Activated T-cell treated with anti-CD3 and anti-CD28 coated beads, Interleukin-2, amount 50 U/mL, for 24 hours (primary cell): Measurements from ENCODE around the gene LIMCH1.

Source experiments
- DNase-seq: peaks from one replicate; pipeline ENCODE4 v3.0.0-alpha.2; 2020
- H3K27ac Mint-ChIP-seq: 2 replicates; pipeline ENCODE4 v1.8.0; 2020; ENCODE audit warnings: mild to moderate bottlenecking, mixed read lengths
- H3K27me3 Mint-ChIP-seq: 2 replicates; pipeline ENCODE4 v1.8.0; 2020; ENCODE audit warnings: mixed read lengths
- H3K36me3 Mint-ChIP-seq: 2 replicates; pipeline ENCODE4 v1.8.0; 2020; ENCODE audit warnings: low read depth, mixed read lengths
- H3K4me1 Mint-ChIP-seq: 2 replicates; pipeline ENCODE4 v1.8.0; 2020; ENCODE audit warnings: low read depth, mixed read lengths
- H3K4me3 Mint-ChIP-seq: 2 replicates; pipeline ENCODE4 v1.8.0; 2020; ENCODE audit warnings: mild to moderate bottlenecking, moderate library complexity, mixed read lengths
- H3K9me3 Mint-ChIP-seq: 2 replicates; pipeline ENCODE4 v1.8.0; 2020; ENCODE audit warnings: mixed read lengths

The LIMCH1 gene

DNA sequence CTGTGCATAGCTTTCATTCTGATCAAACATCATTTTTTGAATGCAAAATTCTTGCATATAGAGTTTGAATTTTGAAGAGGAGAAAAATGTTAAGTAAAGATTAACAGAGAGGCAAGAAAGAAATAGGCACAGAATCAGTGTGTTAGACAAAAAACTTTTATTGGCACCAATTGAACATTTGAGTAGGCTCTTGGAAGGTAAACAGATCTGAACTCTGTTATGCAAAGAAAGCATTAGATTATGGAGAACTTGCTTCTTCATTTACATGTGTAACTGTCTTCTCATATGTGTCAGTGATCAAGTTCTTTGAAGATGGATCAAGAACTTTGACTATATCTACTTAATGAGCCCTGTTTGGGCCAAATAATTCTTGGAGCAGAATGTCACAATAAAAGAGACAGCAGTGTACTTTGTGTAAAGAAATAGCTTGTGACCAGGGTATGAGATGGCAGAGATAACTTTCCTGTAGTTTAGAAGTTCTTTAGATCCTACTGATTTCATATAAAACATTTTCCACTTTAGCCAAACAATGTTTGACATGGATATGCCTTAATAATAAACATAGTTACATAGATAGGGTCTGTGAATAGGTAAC, 61.3 kb downstream of the LIMCH1 start:
- no peaks in the 10 kb centered on the region for H3K9me3 Mint-ChIP-seq
- peaks cover 8% of the 10 kb centered on the region for H3K27me3 Mint-ChIP-seq
- H3K36me3 Mint-ChIP-seq: no peaks in the 10 kb centered on the region
- no peak overlapping the region for H3K27ac Mint-ChIP-seq
- no peak for DNase-seq
- H3K4me1 Mint-ChIP-seq: no peaks in the 10 kb centered on the region
- H3K4me3 Mint-ChIP-seq: no peak overlapping the region

DNA sequence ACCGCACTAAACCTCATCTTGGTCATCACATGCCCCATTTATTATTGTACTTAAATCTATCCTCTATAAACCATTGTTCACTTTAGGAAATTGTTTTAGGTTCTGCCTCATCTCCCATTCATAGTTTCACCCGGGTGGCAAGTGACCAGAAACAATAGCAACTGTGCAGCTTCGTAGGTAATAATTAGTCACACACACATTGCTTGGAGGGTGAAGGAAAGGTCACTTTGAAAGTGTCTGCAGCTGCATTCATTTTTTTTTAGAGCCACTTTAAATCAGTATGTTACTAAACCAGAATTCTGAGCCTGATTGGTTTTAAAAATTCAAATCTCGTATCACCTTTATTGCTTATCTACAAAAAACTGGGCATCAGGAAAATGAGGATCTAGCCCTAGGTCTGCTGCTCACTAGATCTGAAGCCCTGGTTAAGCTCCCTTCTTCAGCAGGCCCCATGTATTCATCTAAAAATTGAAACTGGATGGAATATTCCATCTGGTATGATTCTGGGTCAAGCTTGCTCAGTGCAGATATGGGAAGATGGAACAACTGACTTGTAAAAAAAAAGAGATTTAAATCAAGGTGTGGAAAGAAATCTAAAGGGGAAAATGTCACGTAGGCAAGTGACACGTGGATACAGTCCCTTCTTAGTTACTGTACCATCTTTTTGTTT, 62.4 kb downstream of the LIMCH1 start:
- Mint-ChIP-seq H3K27me3 (peaks cover 8% of the 10 kb centered on the region), H3K36me3 (no peaks in the 10 kb centered on the region), H3K9me3 (no peaks in the 10 kb centered on the region), H3K27ac (no peak overlapping the region), H3K4me3 (no peak overlapping the region), H3K4me1 (no peaks in the 10 kb centered on the region)
- DNase-seq: no peak

DNA sequence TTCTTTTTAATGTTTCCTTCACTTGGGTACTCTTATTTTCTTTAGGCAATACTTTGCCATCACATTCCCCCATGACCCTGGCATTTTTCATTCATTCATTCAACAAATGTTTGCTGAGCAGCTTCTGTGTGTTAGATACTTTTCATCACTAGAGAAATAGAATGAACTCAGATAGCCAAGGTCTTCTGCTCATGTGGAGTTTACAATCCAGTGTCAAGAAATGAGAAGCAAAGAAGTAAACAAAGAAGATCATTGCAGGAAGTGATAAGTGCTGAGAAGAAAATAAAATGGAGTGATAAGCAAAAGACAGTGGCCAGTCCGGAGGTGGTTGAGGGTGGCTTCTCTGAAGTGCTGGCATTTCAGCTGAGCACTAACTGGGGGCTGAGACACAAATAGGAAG, 63.1 kb downstream of the LIMCH1 start:
- Mint-ChIP-seq H3K9me3 (no peaks in the 10 kb centered on the region), H3K36me3 (no peaks in the 10 kb centered on the region), H3K4me3 (no peak overlapping the region), H3K4me1 (no peaks in the 10 kb centered on the region), H3K27ac (no peak overlapping the region), H3K27me3 (peaks cover 8% of the 10 kb centered on the region)
- DNase-seq: no peak

DNA sequence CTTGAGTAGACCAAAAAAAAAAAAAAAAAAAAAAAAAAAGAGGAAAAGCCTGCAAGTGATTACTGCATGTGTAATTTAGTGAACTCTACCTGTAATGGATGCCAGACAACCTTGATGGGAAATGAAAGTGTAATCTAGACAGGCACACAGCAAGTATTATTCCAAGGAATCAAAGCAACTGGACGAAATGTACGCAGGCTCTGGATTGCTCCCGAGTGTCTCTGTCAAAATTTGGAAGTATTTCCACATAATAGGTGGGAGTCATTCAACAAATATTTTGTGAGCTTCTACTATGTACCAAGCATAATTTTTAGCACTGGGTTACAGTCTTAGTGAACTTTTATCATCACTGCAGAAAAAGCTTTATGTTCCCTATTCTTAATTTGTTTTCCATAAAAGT, 64.2 kb downstream of the LIMCH1 start:
- H3K27ac Mint-ChIP-seq: no peak overlapping the region
- no peaks in the 10 kb centered on the region for H3K4me1 Mint-ChIP-seq
- DNase-seq: no peak
- H3K27me3 Mint-ChIP-seq: peaks cover 3% of the 10 kb centered on the region
- H3K4me3 Mint-ChIP-seq: no peak overlapping the region
- H3K9me3 Mint-ChIP-seq: no peaks in the 10 kb centered on the region
- no peaks in the 10 kb centered on the region for H3K36me3 Mint-ChIP-seq

DNA sequence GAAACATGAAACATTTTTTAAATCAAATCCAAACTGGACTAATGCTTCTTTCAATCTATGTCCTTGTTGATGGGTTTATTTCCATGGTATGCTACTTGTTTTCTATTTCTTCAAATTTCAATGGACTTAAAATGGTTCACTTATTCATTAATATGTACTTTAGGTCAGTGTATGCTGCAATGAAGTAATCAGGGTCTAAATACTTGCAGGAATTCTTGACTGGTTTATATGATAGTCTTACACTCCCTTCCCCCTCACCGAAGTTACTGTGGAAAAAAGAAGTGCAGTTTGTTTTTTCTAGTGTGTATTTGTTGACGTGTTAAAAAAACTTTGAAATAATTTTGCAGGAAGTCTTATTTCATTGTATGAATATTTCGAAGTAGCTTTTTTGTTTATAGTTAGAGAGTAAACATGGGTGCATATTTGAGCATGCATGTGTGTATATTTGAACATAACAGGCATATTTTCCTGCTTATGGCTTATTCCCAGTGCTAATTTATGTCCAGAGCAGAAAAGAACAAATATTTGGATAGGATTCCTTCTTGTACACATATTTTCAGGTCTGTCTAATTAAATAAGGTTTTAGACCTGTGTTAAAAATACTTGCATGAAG, 65.0 kb downstream of the LIMCH1 start:
- Mint-ChIP-seq H3K27me3 (peaks cover 3% of the 10 kb centered on the region), H3K4me1 (no peaks in the 10 kb centered on the region), H3K36me3 (no peaks in the 10 kb centered on the region), H3K9me3 (no peaks in the 10 kb centered on the region), H3K27ac (no peak overlapping the region), H3K4me3 (no peak overlapping the region)
- DNase-seq: no peak

DNA sequence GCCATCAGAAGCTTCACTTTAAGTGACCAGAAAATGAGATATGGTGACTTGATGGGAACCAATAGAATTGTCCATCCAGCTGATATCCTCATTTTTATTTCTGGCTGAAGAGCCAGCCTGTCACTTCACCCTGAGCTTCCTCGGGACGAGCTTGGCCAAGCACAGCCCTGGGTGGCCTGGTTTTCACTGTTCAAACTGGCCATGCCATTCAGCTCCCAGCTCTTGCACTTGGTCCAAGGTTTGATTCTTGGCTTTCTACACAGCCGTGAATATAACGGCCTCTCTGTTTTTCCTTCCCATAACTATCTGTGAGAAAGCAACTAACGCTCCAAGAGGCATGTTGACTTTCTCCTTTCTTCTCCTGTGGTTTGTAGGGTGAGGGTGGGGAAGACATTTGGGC, 71.9 kb downstream of the LIMCH1 start:
- H3K4me3 Mint-ChIP-seq: no peak overlapping the region
- DNase-seq: no peak
- no peaks in the 10 kb centered on the region for H3K36me3 Mint-ChIP-seq
- H3K27me3 Mint-ChIP-seq: no peaks in the 10 kb centered on the region
- H3K27ac Mint-ChIP-seq: no peak overlapping the region
- H3K9me3 Mint-ChIP-seq: no peaks in the 10 kb centered on the region
- H3K4me1 Mint-ChIP-seq: no peaks in the 10 kb centered on the region

DNA sequence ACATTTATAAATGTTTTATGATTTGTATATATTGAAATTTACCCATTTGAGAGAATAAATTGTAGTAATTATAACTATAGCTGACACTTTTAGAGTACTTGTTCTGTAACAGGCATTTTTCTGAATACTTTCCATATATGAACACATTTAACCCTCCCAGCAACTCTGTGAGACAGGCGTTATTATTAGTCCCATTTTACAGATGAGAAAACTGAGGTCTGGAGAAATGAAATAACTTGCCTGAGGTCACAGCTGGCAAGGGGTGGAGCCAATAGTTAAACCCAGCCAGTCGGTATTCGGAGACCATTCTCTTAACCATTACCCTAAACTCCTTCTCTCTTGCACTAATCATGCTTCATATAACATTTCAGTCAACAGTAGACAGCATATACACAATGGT, 72.5 kb downstream of the LIMCH1 start:
- H3K27ac Mint-ChIP-seq: no peak overlapping the region
- DNase-seq: no peak
- H3K9me3 Mint-ChIP-seq: no peaks in the 10 kb centered on the region
- no peak overlapping the region for H3K4me3 Mint-ChIP-seq
- H3K36me3 Mint-ChIP-seq: no peaks in the 10 kb centered on the region
- no peaks in the 10 kb centered on the region for H3K27me3 Mint-ChIP-seq
- no peaks in the 10 kb centered on the region for H3K4me1 Mint-ChIP-seq

DNA sequence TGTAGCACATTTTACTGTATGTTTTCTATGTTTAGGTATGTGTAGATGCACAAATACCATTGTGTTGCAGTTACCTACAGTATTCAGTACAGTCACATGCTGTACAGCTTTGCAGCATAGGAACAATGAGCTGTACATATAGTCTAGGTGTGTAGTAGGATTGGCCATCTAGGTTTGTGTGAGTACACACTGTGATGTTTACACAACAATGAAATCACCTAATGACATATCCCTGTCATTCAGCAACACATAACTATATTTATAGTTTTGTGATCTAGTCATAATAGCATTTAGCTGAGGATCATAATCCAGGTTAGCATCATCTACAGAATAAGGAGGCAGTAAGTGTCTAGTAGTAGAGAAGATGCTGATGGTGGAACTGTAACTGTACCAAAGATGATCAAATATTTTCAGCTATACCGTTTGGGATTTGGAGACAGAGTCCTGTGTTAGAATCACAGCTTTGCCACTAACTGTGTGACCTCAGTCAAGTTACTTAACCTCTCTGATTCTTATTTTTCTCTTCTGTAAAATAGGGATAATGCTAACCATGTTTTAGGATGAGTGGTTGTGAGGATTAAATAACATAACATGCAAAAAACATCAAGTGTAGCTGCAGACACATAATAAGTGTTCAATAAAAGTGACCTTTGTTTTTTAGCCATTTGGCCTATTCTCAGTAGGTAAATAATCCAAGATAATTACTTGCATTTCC, 73.3 kb downstream of the LIMCH1 start:
- Mint-ChIP-seq H3K9me3 (no peaks in the 10 kb centered on the region), H3K36me3 (no peaks in the 10 kb centered on the region), H3K4me1 (no peaks in the 10 kb centered on the region), H3K27ac (no peak overlapping the region), H3K4me3 (no peak overlapping the region), H3K27me3 (peaks cover 4% of the 10 kb centered on the region)
- DNase-seq: no peak

DNA sequence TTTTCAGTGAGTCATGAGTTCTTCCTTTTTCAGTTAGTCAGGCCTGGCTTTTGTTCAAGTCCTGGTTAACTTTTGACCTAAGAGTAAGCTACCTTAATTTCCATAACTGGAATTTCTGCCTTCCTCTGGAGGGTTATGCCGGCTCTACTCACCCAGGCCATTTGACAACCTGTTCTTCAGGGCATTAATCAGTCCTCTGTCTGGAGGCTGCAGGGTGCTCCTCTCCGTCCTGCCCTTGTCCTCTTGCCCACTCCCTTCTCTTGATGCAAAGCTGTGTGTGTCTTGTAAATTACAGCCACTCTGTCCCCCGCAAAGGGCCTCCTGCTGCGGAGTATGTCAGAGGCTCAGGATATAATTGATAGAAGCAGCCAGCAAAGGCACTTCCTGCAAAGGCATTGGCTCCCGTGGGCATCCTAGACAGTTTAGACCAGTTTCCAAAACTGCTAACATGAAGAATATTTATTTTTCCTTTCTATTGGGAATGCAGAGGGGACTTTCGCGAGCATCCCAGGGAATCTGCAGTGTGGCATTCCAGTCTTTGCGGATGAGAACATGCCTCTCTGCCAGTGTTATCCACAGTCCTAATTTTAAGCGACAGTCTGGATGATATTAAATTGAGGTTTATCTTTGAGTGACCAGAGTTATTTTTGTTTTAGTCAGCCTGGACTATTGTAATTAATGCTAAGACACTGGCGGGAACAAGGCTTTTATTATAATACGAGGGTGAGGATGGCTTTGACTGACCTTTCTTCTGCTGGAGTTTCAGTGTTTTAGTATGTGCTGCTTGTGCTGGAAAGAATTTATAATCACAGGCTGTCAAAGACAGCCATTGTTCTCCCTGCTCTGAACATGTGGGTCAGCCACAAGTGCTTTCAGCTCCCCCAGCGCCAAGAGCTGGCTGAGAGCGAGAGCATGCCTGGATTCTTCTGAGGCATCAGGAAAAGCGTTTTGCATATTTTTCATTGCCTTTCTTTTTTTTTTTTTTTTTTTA, 74.2 kb downstream of the LIMCH1 start:
- Mint-ChIP-seq H3K4me3 (no peak overlapping the region), H3K27me3 (peaks cover 4% of the 10 kb centered on the region), H3K36me3 (no peaks in the 10 kb centered on the region), H3K4me1 (no peaks in the 10 kb centered on the region), H3K27ac (no peak overlapping the region), H3K9me3 (no peaks in the 10 kb centered on the region)
- no peak for DNase-seq

DNA sequence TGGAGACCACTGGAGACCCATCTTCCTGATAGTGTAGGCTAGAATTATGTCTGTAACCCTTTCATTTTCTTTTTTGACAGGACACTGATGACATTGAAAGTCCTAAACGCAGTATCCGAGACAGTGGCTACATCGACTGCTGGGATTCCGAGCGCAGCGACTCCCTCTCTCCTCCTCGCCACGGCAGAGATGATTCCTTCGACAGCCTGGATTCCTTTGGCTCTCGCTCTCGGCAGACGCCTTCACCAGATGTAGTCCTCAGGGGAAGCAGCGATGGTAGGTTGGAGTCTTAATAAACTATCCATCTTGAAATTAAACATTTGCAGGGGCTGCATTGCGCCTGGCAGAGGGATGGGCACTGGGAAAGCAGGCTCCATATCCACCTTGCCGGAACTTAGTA, 75.4 kb downstream of the LIMCH1 start:
- no peaks in the 10 kb centered on the region for H3K36me3 Mint-ChIP-seq
- H3K27me3 Mint-ChIP-seq: peaks cover 4% of the 10 kb centered on the region
- no peak overlapping the region for H3K27ac Mint-ChIP-seq
- no peak for DNase-seq
- H3K4me3 Mint-ChIP-seq: no peak overlapping the region
- no peaks in the 10 kb centered on the region for H3K4me1 Mint-ChIP-seq
- no peaks in the 10 kb centered on the region for H3K9me3 Mint-ChIP-seq

DNA sequence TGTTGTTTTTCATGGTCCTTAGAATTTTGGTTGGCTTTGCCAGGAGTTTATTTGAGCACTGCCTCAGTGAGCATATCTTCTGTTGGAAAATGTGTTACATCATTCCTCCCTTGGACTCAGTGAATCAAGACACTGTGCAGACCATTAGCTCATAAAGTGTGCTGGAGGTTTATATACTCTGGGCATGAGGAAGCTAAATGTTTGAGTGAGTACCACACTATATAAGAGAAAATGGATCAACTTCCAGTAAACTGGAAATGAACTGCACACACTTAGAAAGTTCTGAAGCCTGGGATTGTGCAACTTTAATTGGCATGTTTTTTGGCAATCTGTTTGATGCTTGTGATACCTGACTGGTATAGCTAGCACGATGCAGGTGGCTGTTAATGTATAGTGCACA, 75.9 kb downstream of the LIMCH1 start:
- H3K4me1 Mint-ChIP-seq: no peaks in the 10 kb centered on the region
- H3K9me3 Mint-ChIP-seq: no peaks in the 10 kb centered on the region

DNA sequence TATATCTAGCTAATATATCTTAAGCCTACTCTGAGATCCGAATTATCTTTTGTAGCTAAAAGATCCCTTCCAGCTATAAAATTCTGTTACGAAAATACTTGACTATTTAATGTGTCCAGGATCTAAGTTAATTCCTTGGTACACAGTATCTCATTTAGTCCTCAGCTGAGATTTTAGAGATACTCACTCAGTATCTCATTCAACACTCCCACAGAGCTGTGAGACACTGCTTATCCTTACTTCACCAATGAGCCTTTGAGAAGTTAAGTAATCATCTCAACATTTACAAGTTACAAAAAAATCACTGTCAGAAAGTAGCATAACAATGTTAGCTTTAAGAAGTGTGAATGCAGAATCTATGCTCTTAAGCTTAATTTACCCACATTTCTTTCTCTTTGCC, 76.6 kb downstream of the LIMCH1 start:
- Mint-ChIP-seq H3K27me3 (peaks cover 4% of the 10 kb centered on the region), H3K4me1 (no peaks in the 10 kb centered on the region), H3K27ac (no peak overlapping the region), H3K9me3 (no peaks in the 10 kb centered on the region), H3K4me3 (no peak overlapping the region), H3K36me3 (no peaks in the 10 kb centered on the region)
- DNase-seq: no peak

More for the DNA sequence above, 75.9 kb downstream of the LIMCH1 start:
- no peak for DNase-seq
- no peaks in the 10 kb centered on the region for H3K36me3 Mint-ChIP-seq
- H3K27ac Mint-ChIP-seq: no peak overlapping the region
- no peak overlapping the region for H3K4me3 Mint-ChIP-seq
- H3K27me3 Mint-ChIP-seq: peaks cover 4% of the 10 kb centered on the region

DNA sequence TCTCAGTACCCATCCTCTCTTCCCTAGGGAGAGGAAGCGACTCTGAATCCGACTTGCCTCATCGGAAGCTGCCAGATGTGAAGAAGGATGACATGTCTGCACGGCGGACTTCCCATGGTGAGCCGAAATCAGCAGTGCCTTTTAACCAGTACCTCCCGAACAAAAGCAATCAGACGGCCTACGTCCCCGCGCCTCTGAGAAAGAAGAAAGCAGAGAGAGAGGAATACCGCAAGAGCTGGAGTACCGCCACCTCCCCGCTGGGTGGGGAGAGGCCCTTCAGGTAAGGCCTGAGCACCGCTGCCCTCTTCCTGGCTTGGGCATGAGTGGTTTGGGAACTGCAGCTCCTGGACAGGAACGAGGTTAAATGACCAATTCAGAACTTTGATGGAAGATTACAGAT, 81.2 kb downstream of the LIMCH1 start:
- Mint-ChIP-seq H3K9me3 (no peaks in the 10 kb centered on the region), H3K36me3 (no peaks in the 10 kb centered on the region), H3K4me1 (no peaks in the 10 kb centered on the region), H3K27ac (no peak overlapping the region), H3K4me3 (no peak overlapping the region), H3K27me3 (peaks cover 4% of the 10 kb centered on the region)
- DNase-seq: no peak

DNA sequence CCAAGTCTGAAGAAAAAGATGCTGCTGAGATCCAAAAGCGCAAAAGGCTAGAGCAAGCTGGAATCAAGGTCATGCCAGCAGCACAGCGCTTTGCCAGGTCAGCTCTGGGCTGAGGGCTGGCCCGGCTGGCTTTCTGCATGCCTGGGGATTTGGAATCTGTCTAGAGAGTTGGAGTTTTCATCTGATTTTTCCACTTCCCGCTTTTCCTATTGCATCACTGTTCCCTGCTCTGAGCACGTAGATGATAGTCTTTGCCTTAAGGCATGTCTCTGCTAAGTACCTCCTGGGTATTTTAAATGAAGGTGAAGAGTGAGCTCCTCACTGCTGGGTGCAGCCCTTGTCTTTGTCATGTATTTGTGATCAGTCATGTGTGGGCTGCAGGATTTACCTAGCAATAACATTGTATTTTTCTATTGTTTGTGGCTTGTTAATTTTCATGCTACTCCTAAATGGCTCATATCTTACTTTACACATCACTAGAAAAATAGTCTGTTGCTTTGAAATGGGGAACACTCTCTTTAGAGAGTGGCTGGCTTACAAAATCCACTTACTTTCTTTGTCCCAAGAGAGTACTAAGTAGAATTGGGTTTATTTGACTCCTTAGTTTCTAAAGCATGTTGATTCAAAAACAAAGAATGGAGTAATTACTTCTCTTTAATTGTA, 82.8 kb downstream of the LIMCH1 start:
- DNase-seq: no peak
- Mint-ChIP-seq H3K27me3 (peaks cover 3% of the 10 kb centered on the region), H3K9me3 (no peaks in the 10 kb centered on the region), H3K27ac (no peak overlapping the region), H3K4me3 (no peak overlapping the region), H3K4me1 (no peaks in the 10 kb centered on the region), H3K36me3 (no peaks in the 10 kb centered on the region)
